Brain microvascular endothelial cell (primary cell): ENCODE measurements around the gene C5orf63.
A peak's percentile ranks its signal among the peaks of the same experiment; 100 is the strongest.

Source experiments
- DNase-seq: peaks from one replicate; pipeline ENCODE4 v3.0.0-alpha.2; 2020
- H3K27ac ChIP-seq: fragments of 250-450 bp; sonication (Bioruptor Pico); 2 replicates; pipeline ENCODE4 v1.5.1; 2020; ENCODE audit warnings: mild to moderate bottlenecking, moderate library complexity
- H3K27me3 ChIP-seq: fragments of 250-450 bp; sonication (Bioruptor Pico); replicated peaks from 2 replicates; pipeline ENCODE4 v1.5.1; 2020; ENCODE audit warnings: mild to moderate bottlenecking
- H3K36me3 ChIP-seq: fragments of 250-450 bp; sonication (Bioruptor Pico); replicated peaks from 2 replicates; pipeline ENCODE4 v1.5.1; 2020; ENCODE audit warnings: mild to moderate bottlenecking
- H3K4me3 ChIP-seq: 2 replicates; pipeline ENCODE4 v1.5.1; 2011; ENCODE audit warnings: low read depth, mild to moderate bottlenecking, control low read depth, low read length, moderate library complexity
- CTCF ChIP-seq: IDR thresholded peaks from 2 replicates; pipeline ENCODE4 v1.5.1; 2011; ENCODE audit warnings: low read depth, mild to moderate bottlenecking, moderate library complexity, low read length, control low read depth, inconsistent platforms; ENCODE audit errors: missing control alignments
- in situ Hi-C: cut with HindIII; loops from 2 replicates; pipeline ENCODE4 v1.10.0; 2017; ENCODE audit warnings: low sequenced_read_pairs, low pct_ligation_motif_present

C5orf63 gene

GRCh38 chr5:127098241-127098640, 24.9 kb upstream of the C5orf63 start:
- in situ Hi-C loops = no loop called here
- Histone ChIP-seq H3K27me3 (no peaks in the 10 kb centered on the region), H3K27ac (no peak overlapping the region), H3K36me3 (no peaks in the 10 kb centered on the region), H3K4me3 (no peak overlapping the region)
- DNase-seq = no peak
- TF ChIP-seq CTCF = no peak

GRCh38 chr5:127097278-127097677, 24.0 kb upstream of the C5orf63 start:
- no peak for DNase-seq
- Histone ChIP-seq H3K36me3 (no peaks in the 10 kb centered on the region), H3K27me3 (no peaks in the 10 kb centered on the region), H3K27ac (no peak overlapping the region), H3K4me3 (no peak overlapping the region)
- in situ Hi-C loops = no loop called here
- no peak for TF ChIP-seq CTCF

GRCh38 chr5:127096328-127096993, 23.2 kb upstream of the C5orf63 start:
- Histone ChIP-seq H3K36me3 (no peaks in the 10 kb centered on the region), H3K4me3 (no peak overlapping the region), H3K27ac (no peak overlapping the region), H3K27me3 (no peaks in the 10 kb centered on the region)
- in situ Hi-C loops = no loop called here
- no peak for TF ChIP-seq CTCF
- no peak for DNase-seq

- Histone ChIP-seq H3K36me3 (no peaks in the 10 kb centered on the region), H3K27me3 (no peaks in the 10 kb centered on the region), H3K27ac (no peak overlapping the region), H3K4me3 (no peak overlapping the region)
- no peak for TF ChIP-seq CTCF
- in situ Hi-C loops = no loop called here
- DNase-seq = no peak
Observed at GRCh38 chr5:127094161-127094814, 21.0 kb upstream of the C5orf63 start.

GRCh38 chr5:127092690-127093089, 19.4 kb upstream of the C5orf63 start:
- H3K36me3 ChIP-seq = no peaks in the 10 kb centered on the region
- in situ Hi-C loops = no loop called here
- no peak overlapping the region for H3K4me3 ChIP-seq
- H3K27me3 ChIP-seq = no peaks in the 10 kb centered on the region
- TF ChIP-seq CTCF = no peak
- H3K27ac ChIP-seq = peak overlapping the region; percentile 22
- peak; percentile 75 for DNase-seq
